Endothelial cell of umbilical vein (primary cell): ENCODE results near the gene DNAJC3. TPM values are rescaled to one million over a fixed set of nuclear protein-coding genes. Genes with fewer than 3 reads are reported as not detected.

Experiments used
- BruUV-seq: library from RNA; stranded (reverse); fragments of 400-500 nt; replicated peaks from 2 replicates; lab custom pipeline; 2021; lab: Mats Ljungman, UMichigan
- CTCF ChIA-PET: fragments of 300-600, 350-600 bp; sonication (Branson Sonifier 250); formaldehyde crosslinking; loops from one replicate; lab custom pipeline; 2021; ENCODE audit warnings: antibody characterized with exemption, inconsistent platforms; lab: Charles Lee
- POLR2A ChIA-PET: fragments of 300-600, 350-600 bp; sonication (Branson Sonifier 250); formaldehyde crosslinking; loops from one replicate; lab custom pipeline; 2021; ENCODE audit warnings: antibody characterized with exemption, inconsistent platforms; lab: Charles Lee
- DNase-seq: peaks from one replicate; pipeline ENCODE4 v3.0.0-alpha.2; 2011; ENCODE audit warnings: low read depth, low spot score
- FAIRE-seq: peaks from 2 replicates; lab custom pipeline; 2011; peaks lifted over from hg19 to GRCh38; lab: Jason Lieb, UNC
- H2AFZ ChIP-seq: 2 replicates; pipeline ENCODE4 v1.6.0; 2012; ENCODE audit warnings: low read depth, low read length, control low read depth, inconsistent platforms
- H3K27ac ChIP-seq: 2 replicates; pipeline ENCODE4 v1.5.1; 2011; ENCODE audit warnings: low read depth, mild to moderate bottlenecking, control low read depth, low read length, moderate library complexity; ENCODE audit not compliant: insufficient read depth
- H3K27me3 ChIP-seq, 2 experiments: 2 replicates each; pipeline versions ENCODE4 v1.6.0 to v1.6.1; 2011; ENCODE audit warnings: low read length in 2 of 2, mixed read lengths in 1 of 2; ENCODE audit not compliant: control insufficient read depth in 2 of 2, insufficient read depth in 2 of 2
- H3K36me3 ChIP-seq, 2 experiments: 2 replicates in 1 of 2; 3 replicates in 1 of 2; pipeline ENCODE4 v1.5.1; 2011; ENCODE audit warnings: low read length in 2 of 2, mild to moderate bottlenecking in 1 of 2, moderate library complexity in 1 of 2; ENCODE audit not compliant: control insufficient read depth in 2 of 2, insufficient read depth in 2 of 2; ENCODE audit errors: extremely low read depth in 1 of 2
- H3K4me1 ChIP-seq: 3 replicates; pipeline ENCODE4 v1.5.1; 2011; ENCODE audit warnings: mild to moderate bottlenecking, low read length; ENCODE audit not compliant: control insufficient read depth, insufficient read depth; ENCODE audit errors: extremely low read depth
- H3K4me2 ChIP-seq: 2 replicates; pipeline ENCODE4 v1.6.1; 2011; ENCODE audit warnings: low read length, control low read depth, mixed read lengths; ENCODE audit not compliant: insufficient read depth
- H3K4me3 ChIP-seq, 3 experiments: fragments of 200-600 bp in 1 of 3; sonication (generic), shearing (Covaris generic) in 1 of 3; replicated peaks in 1 of 3; 2 replicates each; pipeline ENCODE4 v1.5.1; 2011 to 2016; ENCODE audit warnings: control low read depth in 3 of 3, low read length in 3 of 3, mild to moderate bottlenecking in 2 of 3, inconsistent platforms in 1 of 3, low read depth in 1 of 3, moderate library complexity in 1 of 3; ENCODE audit not compliant: insufficient read depth in 1 of 3
- H3K79me2 ChIP-seq: 2 replicates; pipeline ENCODE4 v1.6.0; 2012; ENCODE audit warnings: low read length, inconsistent platforms; ENCODE audit not compliant: control insufficient read depth, insufficient read depth
- H3K9ac ChIP-seq: replicated peaks from 2 replicates; pipeline ENCODE3; 2011; ENCODE audit warnings: low read length, control low read depth; ENCODE audit not compliant: insufficient read depth; ENCODE audit errors: extremely low read depth
- H3K9me1 ChIP-seq: replicated peaks from 3 replicates; pipeline ENCODE4 v1.6.0; 2011; ENCODE audit warnings: mild to moderate bottlenecking, low read length; ENCODE audit not compliant: control insufficient read depth, insufficient read depth; ENCODE audit errors: extremely low read depth
- H3K9me3 ChIP-seq: replicated peaks from 2 replicates; pipeline ENCODE4 v1.5.1; 2012; ENCODE audit warnings: low read length, inconsistent platforms; ENCODE audit not compliant: control insufficient read depth, insufficient read depth
- H4K20me1 ChIP-seq: replicated peaks from 2 replicates; pipeline ENCODE3; 2011; ENCODE audit warnings: mild to moderate bottlenecking, low read length; ENCODE audit not compliant: control insufficient read depth, insufficient read depth; ENCODE audit errors: extremely low read depth
- EZH2 ChIP-seq: IDR thresholded peaks from 2 replicates; pipeline ENCODE4 v1.6.1; 2012; ENCODE audit warnings: borderline replicate concordance, low read depth, mild to moderate bottlenecking, moderate library complexity, low read length, inconsistent platforms; ENCODE audit not compliant: severe bottlenecking
- FOS ChIP-seq: IDR thresholded peaks from 2 replicates; pipeline ENCODE4 v1.6.1; 2011; ENCODE audit warnings: mild to moderate bottlenecking, low read length, moderate library complexity, borderline replicate concordance; ENCODE audit not compliant: insufficient read depth
- GATA2 ChIP-seq: IDR thresholded peaks from 2 replicates; pipeline ENCODE4 v1.7.0; 2011; ENCODE audit warnings: low read depth, mild to moderate bottlenecking, moderate library complexity, mixed read lengths, low read length; ENCODE audit not compliant: insufficient read length, insufficient read depth
- JUN ChIP-seq: IDR thresholded peaks from 2 replicates; pipeline ENCODE4 v1.6.1; 2011; ENCODE audit warnings: borderline replicate concordance, low read depth; ENCODE audit not compliant: insufficient read length, insufficient read depth
- MYC ChIP-seq: IDR thresholded peaks from one replicate; pipeline ENCODE4 v1.6.1; 2011; ENCODE audit warnings: mild to moderate bottlenecking, low read depth, low read length
- POLR2A ChIP-seq: IDR thresholded peaks from 2 replicates; pipeline ENCODE4 v1.6.1; 2012; ENCODE audit warnings: low read depth, mild to moderate bottlenecking, control low read depth, low read length
- POLR2AphosphoS5 ChIP-seq: IDR thresholded peaks from 2 replicates; pipeline ENCODE4 v1.6.1; 2012; ENCODE audit warnings: low read depth, mild to moderate bottlenecking, control low read depth, low read length, moderate library complexity; ENCODE audit not compliant: insufficient read depth
- dilution Hi-C: fragments of 300-500 bp; cut with MboI; formaldehyde crosslinking; loops from one replicate; pipeline ENCODE4 v1.15.0; 2019; ENCODE audit warnings: low sequenced_read_pairs; ENCODE audit not compliant: extremely low pct_ligation_motif_present
- intact Hi-C: fragments of 100-400 bp; cut with micrococcal nuclease; formaldehyde crosslinking; loops from one replicate; pipeline ENCODE4 v1.10.0; 2022
- polyA plus RNA-seq, 4 experiments: library from polyadenylated mRNA; depleted of rRNA in 3 of 4; stranded (reverse) in 3 of 4; unstranded in 1 of 4; fragments of >200 nt; gene quantifications; 2 replicates each; pipeline versions ENCODE4 v1.2.1 to v1.2.3, GENCODE V29; 2011 to 2012; ENCODE audit warnings: missing spikeins in 1 of 4
- total RNA-seq: library from RNA; stranded (reverse); gene quantifications from 2 replicates; pipeline ENCODE4 v1.2.3, GENCODE V29; 2021
- TF ChIP-seq, protein P1 (sequence below): IDR thresholded peaks from 2 replicates; pipeline ENCODE4 v1.6.1; 2011; ENCODE audit not compliant: insufficient read depth, insufficient read length
- TF ChIP-seq, protein P2 (sequence below), 2 donors: IDR thresholded peaks; 1 replicate in 1 of 2; 2 replicates in 1 of 2; pipeline ENCODE4 v1.5.1; 2011; ENCODE audit warnings: low read length in 2 of 2, mild to moderate bottlenecking in 2 of 2, moderate library complexity in 2 of 2, control low read depth in 1 of 2, inconsistent platforms in 1 of 2, low read depth in 1 of 2; ENCODE audit not compliant: insufficient read depth in 1 of 2; ENCODE audit errors: extremely low read depth in 1 of 2

DNAJC3 gene
- total and polyA plus RNA-seq, 2 donors (not counting 3 experiments of a cell fraction or from before 2014, with no cell fraction given) = 17.0 to 51.2 TPM

DNA sequence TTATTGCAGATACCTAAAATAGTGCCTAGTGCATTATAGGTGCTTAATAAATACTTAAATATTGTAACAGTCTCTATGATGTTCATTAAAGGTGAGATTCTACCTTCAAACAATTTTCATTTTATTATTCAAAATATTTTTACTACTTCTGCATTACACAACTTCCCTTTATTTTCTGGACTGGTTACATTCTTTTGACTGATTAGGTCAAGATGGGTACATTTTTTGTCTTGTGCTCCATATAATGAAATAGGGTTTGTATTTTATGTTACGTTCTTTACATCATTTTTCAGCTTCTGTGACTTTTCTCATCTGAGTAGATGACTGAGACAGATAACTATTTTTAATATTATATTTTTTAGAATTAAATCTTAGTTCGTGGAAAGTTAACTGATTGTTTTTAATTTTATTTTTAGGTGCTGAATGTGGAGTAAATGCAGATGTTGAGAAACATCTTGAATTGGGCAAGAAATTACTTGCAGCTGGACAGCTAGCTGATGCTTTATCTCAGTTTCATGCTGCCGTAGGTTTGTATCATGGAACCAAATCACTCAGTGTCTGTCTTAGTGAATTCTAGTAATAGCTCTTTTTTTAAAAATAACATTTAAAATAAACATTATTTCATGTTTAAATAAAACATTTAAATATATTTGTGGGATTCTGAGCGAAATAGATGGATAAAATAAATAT is 32.0 kb downstream of the DNAJC3 start:
- FAIRE-seq = no peak
- Histone ChIP-seq H3K36me3 (no peaks in the 10 kb centered on the region), H3K9me3 (no peaks in the 10 kb centered on the region), H3K9ac (no peak overlapping the region), H3K4me2 (no peak overlapping the region), H2AFZ (no peak overlapping the region), H3K4me3 (no peak overlapping the region), H3K27ac (no peak overlapping the region), H3K27me3 (no peaks in the 10 kb centered on the region), H4K20me1 (peaks cover 3% of the 10 kb centered on the region), H3K4me1 (peaks cover 9% of the 10 kb centered on the region), H3K79me2 (peaks cover 29% of the 10 kb centered on the region), H3K9me1 (no peaks in the 10 kb centered on the region)
- dilution Hi-C loops = no loop called here
- BruUV-seq = no TSS peak
- POLR2A ChIA-PET = interaction anchor here (0.7 kb wide), 1 partner anchor 32 kb away, joined by 7 read pairs; no protein-coding TSS in a partner anchor
- no peak for TF ChIP-seq POLR2AphosphoS5
- TF ChIP-seq, protein P1, sequence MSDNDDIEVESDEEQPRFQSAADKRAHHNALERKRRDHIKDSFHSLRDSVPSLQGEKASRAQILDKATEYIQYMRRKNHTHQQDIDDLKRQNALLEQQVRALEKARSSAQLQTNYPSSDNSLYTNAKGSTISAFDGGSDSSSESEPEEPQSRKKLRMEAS = no peak
- TF ChIP-seq GATA2 = no peak
- no peak for TF ChIP-seq POLR2A
- TF ChIP-seq JUN = no peak
- TF ChIP-seq, protein P2, sequence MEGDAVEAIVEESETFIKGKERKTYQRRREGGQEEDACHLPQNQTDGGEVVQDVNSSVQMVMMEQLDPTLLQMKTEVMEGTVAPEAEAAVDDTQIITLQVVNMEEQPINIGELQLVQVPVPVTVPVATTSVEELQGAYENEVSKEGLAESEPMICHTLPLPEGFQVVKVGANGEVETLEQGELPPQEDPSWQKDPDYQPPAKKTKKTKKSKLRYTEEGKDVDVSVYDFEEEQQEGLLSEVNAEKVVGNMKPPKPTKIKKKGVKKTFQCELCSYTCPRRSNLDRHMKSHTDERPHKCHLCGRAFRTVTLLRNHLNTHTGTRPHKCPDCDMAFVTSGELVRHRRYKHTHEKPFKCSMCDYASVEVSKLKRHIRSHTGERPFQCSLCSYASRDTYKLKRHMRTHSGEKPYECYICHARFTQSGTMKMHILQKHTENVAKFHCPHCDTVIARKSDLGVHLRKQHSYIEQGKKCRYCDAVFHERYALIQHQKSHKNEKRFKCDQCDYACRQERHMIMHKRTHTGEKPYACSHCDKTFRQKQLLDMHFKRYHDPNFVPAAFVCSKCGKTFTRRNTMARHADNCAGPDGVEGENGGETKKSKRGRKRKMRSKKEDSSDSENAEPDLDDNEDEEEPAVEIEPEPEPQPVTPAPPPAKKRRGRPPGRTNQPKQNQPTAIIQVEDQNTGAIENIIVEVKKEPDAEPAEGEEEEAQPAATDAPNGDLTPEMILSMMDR (IDR thresholded peaks at IDR 0.05; ENCODE audit: extremely low read depth in 1 of 2, insufficient read depth in 1 of 2, low read depth in 1 of 2, low read length in 2 of 2) = no peak
- TF ChIP-seq EZH2 = no peak
- no peak for TF ChIP-seq MYC
- no peak for TF ChIP-seq FOS
- intact Hi-C loops = no loop called here
- CTCF ChIA-PET = interaction anchor here (0.7 to 1.6 kb wide), 4 partner anchors 11 to 124 kb away, joined by 3 to 5 read pairs (median 4); partner anchors contain the start of gene DNAJC3
- DNase-seq = no peak
